CD1c-positive myeloid dendritic cell (primary cell): ENCODE results near the gene CLEC4G.
"Not testable (repeated sequence)": the region's sequence is repeated elsewhere in the genome, so short reads cannot be mapped to it uniquely, and the experiment has no call there.

Source experiments
- DNase-seq: peaks from one replicate; pipeline ENCODE4 v3.0.0-alpha.2; 2016; ENCODE audit errors: extremely low spot score

Gene CLEC4G, protein sequence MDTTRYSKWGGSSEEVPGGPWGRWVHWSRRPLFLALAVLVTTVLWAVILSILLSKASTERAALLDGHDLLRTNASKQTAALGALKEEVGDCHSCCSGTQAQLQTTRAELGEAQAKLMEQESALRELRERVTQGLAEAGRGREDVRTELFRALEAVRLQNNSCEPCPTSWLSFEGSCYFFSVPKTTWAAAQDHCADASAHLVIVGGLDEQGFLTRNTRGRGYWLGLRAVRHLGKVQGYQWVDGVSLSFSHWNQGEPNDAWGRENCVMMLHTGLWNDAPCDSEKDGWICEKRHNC

GRCh38 chr19:7732045-7732444, at the start of gene CLEC4G:
TSS of gene CLEC4G (minus strand) at chr19:7732110. CDS start at chr19:7732102, 8 bp downstream.
- DNase-seq: no peak

GRCh38 chr19:7781157-7781556, 49.2 kb upstream of the CLEC4G start:
- DNase-seq: no peak

DNA sequence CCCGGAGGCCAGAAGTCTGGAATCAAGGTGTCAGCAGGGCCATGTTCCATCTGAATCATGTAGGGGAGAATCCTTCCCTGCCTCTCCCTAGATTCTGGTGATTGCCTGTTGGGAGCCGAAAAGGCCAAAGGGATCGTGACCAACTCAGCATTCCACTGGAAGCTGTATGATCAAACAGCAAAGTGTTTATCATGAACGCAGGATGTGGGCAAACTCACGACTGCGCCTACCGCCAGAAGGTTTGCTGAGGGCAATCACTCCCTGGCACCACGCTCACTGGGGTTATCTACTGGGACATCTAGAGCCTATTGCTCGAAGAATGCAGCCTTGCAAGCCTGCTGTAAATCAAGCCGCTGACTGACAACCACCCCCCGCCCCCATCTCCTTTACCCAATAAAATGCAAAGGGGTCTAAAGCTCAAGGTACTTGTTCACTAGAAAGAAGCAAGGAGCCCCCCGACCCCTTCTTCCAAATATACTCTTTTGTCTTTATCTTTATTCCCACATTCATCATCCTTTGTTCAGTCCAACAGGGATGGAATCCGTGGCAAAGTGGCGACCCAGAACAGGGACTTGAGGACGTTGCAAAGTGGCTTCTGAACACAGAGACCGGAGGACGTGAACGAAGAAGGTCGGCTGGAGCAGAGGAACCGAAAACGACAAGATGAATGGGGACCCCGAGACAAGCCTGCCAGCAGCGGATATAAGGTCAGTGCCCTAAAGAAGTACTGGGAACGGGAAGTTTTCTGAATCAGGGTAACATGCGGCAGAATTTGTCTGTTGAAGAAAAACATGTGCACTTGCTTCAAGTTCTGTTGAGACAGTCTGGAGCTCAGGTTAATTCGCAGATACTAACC, 47.9 kb upstream of the CLEC4G start:
- DNase-seq: no peak

- peak; percentile 81 for DNase-seq
Measured at GRCh38 chr19:7778081-7778480, 46.2 kb upstream of the CLEC4G start.

- DNase-seq: no peak
Measured at GRCh38 chr19:7775761-7776160, 43.9 kb upstream of the CLEC4G start.

DNA sequence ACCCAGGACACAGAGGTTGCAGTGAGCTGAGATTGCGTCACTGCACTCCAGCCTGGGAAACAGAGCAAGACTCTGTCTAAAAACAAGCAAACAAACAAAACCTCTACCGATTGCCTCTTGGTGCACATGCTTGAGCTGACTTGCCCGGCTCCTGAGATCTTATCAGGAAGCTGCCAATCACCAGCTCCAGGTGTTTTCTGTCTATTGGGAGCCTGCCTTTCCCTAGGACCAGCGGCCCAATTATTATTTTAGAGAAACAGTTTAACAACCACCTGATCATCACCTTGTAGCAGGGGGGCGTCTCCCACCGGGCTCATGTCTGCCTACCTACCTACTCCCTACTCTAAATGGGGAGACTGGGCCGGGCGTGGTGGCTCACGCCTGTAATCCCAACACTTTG, 41.9 kb upstream of the CLEC4G start:
- DNase-seq: no peak

DNA sequence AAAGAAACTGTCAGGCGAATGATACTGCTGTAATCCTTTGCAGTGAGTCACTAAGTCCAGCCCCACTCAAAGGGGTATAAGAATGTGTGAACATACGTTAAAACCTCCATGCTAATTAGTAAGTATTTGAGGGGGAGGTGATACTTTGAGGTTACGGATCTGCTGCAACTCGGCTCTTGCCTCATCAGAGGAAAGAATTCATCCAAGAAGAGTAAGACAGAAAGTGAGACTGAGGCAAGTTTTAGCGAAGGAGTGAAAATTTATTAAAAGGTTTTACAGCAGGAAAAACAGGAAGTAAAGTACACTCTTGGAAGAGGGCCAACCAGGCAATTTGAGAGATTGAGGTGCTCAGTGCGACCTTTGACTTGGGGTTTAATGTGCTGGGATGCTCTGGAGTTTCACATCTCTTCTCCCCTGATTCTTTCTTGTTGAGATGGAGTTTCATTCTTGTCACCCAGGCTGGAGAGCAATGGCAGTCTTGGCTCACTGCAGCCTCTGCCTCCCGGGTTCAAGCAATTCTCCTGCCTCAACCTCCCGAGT, 40.9 kb upstream of the CLEC4G start:
- peak; percentile 85 for DNase-seq

DNA sequence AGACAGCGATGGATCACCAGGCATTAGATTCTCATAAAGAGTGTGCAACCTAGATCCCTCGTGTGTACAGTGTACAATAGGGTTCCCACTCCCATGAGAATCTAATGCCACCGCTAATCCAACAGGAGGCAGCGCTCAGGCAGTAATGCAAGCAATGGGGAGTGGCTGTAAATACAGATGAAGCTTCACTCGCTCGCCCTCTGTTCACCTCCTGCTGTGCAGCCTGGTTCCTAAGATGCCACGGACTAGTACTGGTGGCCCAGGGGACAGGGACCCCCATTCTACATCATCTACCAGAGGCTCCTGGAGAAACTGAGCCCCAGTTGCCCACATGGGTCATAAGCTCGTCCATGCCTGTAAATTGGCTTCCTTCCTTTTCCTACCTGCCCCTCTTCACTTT, 39.2 kb upstream of the CLEC4G start:
- no peak for DNase-seq

GRCh38 chr19:7769171-7769570, 37.3 kb upstream of the CLEC4G start:
- no peak for DNase-seq

DNA sequence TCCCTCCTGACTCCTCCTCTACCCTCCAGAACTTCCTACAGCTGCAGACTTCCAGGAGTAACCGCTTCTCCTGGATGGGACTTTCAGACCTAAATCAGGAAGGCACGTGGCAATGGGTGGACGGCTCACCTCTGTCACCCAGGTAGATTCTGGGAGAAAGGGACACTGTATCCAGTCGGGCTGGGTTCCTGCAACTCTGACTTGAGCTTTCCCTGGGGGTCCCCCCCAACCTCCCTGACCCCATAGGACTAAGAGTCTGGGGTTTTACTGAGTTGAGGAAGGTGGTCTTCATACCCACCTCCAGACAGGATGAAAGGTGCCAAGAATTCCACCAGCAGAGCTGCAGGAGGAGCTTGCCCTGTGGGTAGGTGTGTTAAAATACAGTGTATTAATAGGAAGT, 35.6 kb upstream of the CLEC4G start:
- DNase-seq: no peak

DNA sequence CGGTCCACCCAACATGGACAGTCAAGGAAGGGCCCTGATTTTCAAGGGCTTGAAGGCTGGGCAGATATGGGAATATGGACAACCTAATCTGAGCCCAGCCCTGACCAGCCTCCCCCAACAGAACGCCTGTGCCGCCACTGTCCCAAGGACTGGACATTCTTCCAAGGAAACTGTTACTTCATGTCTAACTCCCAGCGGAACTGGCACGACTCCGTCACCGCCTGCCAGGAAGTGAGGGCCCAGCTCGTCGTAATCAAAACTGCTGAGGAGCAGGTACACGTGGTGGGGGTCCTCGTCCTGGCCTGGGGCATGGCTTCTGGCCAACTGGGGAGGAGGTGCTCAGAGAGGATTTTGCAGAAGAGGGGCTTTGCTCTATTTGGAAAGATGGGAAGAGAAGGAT, 34.6 kb upstream of the CLEC4G start:
- no peak for DNase-seq

GRCh38 chr19:7765043-7765442, 33.1 kb upstream of the CLEC4G start:
- DNase-seq: not testable (repeated sequence)

DNA sequence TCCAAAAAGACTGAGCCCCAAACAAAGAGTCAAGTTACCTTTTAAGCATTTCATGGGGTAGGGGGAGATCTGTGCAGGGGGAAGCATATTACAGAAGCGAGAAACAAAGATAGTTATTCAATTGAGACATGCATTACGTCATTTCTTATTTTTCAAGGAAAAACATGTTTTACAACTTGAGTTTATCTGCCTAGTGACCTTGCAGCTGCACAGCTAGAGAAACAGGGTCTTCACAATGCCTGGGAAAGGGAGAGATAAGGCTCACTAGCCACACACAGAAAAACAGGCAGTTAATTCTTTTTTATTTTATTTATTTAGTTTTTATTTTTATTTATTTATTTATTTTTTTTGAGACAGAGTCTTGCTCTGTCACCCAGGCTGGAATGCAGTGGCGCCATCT, 32.2 kb upstream of the CLEC4G start:
- DNase-seq: not testable (repeated sequence)

DNA sequence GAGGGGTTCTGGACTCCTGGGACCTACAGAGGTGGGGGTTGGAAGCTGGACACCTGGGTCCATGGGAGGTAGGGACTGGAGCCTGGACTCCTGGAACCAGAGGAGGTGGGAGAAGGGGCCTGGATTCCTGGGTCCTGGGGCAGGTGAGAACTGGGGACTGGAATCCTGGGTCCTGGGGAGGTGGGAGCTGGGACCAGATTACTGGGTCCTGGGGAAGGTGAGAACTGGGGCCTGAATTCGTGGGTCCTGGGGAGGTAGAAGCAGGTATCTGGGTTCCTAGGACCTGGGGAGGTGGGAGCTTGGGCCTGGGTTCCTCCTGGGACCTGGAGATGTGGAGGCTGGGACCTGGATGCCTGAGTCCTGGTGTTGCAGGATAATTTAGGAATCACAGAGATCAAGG, 31.8 kb upstream of the CLEC4G start:
- no peak for DNase-seq

GRCh38 chr19:7762719-7763293, 30.9 kb upstream of the CLEC4G start, which contains the start of gene CLEC4M:
TSS of gene CLEC4M (plus strand) at chr19:7763243. CDS start at chr19:7763267, 24 bp downstream.
- DNase-seq: no peak

GRCh38 chr19:7759156-7759555, 27.2 kb upstream of the CLEC4G start:
- no peak for DNase-seq

DNA sequence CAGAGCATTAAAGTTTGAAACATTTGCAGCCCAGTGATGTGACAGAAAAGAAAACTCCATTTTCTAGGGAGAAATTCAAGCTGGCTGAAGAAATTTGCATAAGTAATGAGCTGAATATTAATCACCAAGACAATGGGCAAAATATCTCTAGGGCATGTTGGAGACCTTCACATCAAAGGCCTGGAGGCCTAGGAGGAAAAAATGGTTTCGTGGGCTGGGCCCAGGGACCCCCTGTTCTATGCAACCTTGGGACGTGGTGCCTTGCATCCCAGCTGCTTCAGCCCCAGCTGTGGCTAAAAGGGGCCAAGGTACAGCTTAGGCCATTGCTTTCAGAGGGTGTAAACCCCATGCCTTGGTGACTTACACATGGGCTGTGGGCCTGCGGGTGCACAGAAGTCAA, 25.4 kb upstream of the CLEC4G start:
- no peak for DNase-seq

GRCh38 chr19:7756258-7756657, 24.3 kb upstream of the CLEC4G start:
- no peak for DNase-seq

DNA sequence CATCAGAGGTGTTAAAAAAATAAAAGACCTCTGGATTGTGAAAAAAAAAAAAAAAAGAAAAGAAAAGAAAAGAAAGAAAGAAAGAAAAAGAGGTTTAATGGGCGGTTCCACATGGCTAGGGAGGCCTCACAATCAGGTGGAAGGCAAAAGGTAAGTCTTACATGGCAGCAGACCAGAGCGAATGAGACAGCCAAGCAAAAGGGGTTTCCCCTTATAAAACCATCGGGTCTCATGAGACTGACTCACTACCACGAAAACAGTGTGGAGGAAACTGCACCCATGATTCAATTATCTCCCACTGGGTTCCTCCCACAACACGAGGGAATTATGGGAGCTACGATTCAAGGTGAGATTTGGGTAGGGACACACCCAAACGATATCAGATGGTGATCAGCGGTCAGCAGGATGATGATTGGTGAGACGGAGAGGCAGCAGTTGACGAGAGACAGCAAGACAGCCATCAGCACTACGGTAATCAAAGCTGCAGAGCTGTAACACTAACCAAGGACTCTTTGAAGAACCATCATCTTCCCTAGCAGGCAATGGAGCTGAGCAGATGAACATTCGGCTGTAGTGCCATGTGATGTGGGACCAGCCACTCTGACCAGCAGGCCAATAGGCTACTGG, 19.4 kb upstream of the CLEC4G start:
- DNase-seq: peak; percentile 77

- peak; percentile 59 for DNase-seq
Measured at GRCh38 chr19:7748756-7749155, 16.8 kb upstream of the CLEC4G start.

GRCh38 chr19:7748171-7748570, 16.3 kb upstream of the CLEC4G start:
- no peak for DNase-seq
